OCI-LY1 (cell line): Measurements from ENCODE around the gene RHOB.

Experiments
- H2AFZ ChIP-seq: fragments of 200-600 bp; sonication (generic), shearing (Covaris generic); 2 replicates; pipeline ENCODE4 v1.6.0; 2014; ENCODE audit warnings: antibody characterized with exemption, mild to moderate bottlenecking, low read length
- H3F3A ChIP-seq: fragments of 200-600 bp; sonication (generic), shearing (Covaris generic); 2 replicates; pipeline ENCODE4 v1.6.0; 2014; ENCODE audit warnings: mild to moderate bottlenecking, antibody characterized with exemption, low read length, moderate library complexity; ENCODE audit not compliant: insufficient read depth
- H3K27ac ChIP-seq: fragments of 200-600 bp; sonication (generic); 2 replicates; pipeline ENCODE4 v1.5.1; 2014; ENCODE audit warnings: low read length, mixed run types, mild to moderate bottlenecking, low read depth; ENCODE audit not compliant: poor library complexity, severe bottlenecking
- H3K27me3 ChIP-seq: fragments of 200-600 bp; sonication (generic); 2 replicates; pipeline ENCODE4 v1.6.0; 2014; ENCODE audit warnings: antibody characterized with exemption, mild to moderate bottlenecking, low read length, moderate library complexity; ENCODE audit not compliant: insufficient read depth
- H3K36me3 ChIP-seq: fragments of 200-600 bp; sonication (generic); 2 replicates; pipeline ENCODE4 v1.6.1; 2014; ENCODE audit warnings: mild to moderate bottlenecking, antibody characterized with exemption, low read length, moderate library complexity, mixed read lengths; ENCODE audit not compliant: insufficient read depth
- H3K4me1 ChIP-seq: fragments of 200-600 bp; sonication (generic); 2 replicates; pipeline ENCODE4 v1.5.1; 2014; ENCODE audit warnings: mild to moderate bottlenecking, low read length, moderate library complexity; ENCODE audit not compliant: insufficient read depth, severe bottlenecking
- H3K4me2 ChIP-seq: fragments of 200-600 bp; sonication (generic), shearing (Covaris generic); 2 replicates; pipeline ENCODE4 v1.6.1; 2014; ENCODE audit warnings: low read length
- H3K4me3 ChIP-seq: fragments of 200-600 bp; sonication (generic); 2 replicates; pipeline ENCODE4 v1.5.1; 2014; ENCODE audit warnings: low read length, low read depth, mild to moderate bottlenecking, mixed read lengths; ENCODE audit not compliant: poor library complexity, severe bottlenecking
- H3K79me2 ChIP-seq: fragments of 200-600 bp; shearing (Covaris generic); 2 replicates; pipeline ENCODE4 v1.6.1; 2016; ENCODE audit warnings: mixed run types, low read length, mixed read lengths; ENCODE audit not compliant: insufficient read depth
- H3K9ac ChIP-seq: fragments of 200-600 bp; sonication (generic), shearing (Covaris generic); 2 replicates; pipeline ENCODE4 v1.6.1; 2014; ENCODE audit warnings: mild to moderate bottlenecking, low read length, mixed read lengths
- H3K9me2 ChIP-seq: fragments of 200-600 bp; sonication (generic), shearing (Covaris generic); 2 replicates; pipeline ENCODE4 v1.6.1; 2014; ENCODE audit warnings: low read depth, mild to moderate bottlenecking, low read length, mixed read lengths
- H3K9me3 ChIP-seq: fragments of 200-600 bp; shearing (Covaris generic); 2 replicates; pipeline ENCODE4 v1.6.1; 2014; ENCODE audit warnings: low read length, mixed read lengths
- H4K20me1 ChIP-seq: fragments of 200-600 bp; sonication (generic), shearing (Covaris generic); 2 replicates; pipeline ENCODE4 v1.6.0; 2016; ENCODE audit warnings: mild to moderate bottlenecking, low read length; ENCODE audit not compliant: insufficient read depth
- CTCF ChIP-seq: fragments of 200-600 bp; sonication (generic), shearing (Covaris generic); IDR thresholded peaks from 2 replicates; pipeline ENCODE4 v1.5.1; 2017; ENCODE audit warnings: mild to moderate bottlenecking, antibody characterized with exemption, low read length, moderate library complexity, mixed read lengths
- EZH2 ChIP-seq: fragments of 200-600 bp; sonication (generic), shearing (Covaris generic); IDR thresholded peaks from 2 replicates; pipeline ENCODE4 v1.8.0; 2017; ENCODE audit warnings: borderline replicate concordance, mixed run types, mild to moderate bottlenecking, antibody characterized with exemption, low read length, moderate library complexity, mixed read lengths

The RHOB gene

GRCh38 chr2:20451341-20451740, 4.5 kb downstream of the RHOB start:
- H3F3A ChIP-seq: no peaks in the 10 kb centered on the region
- H3K27me3 ChIP-seq: no peaks in the 10 kb centered on the region
- H3K9me3 ChIP-seq: no peaks in the 10 kb centered on the region
- no peaks in the 10 kb centered on the region for H4K20me1 ChIP-seq
- no peak overlapping the region for H3K4me3 ChIP-seq
- H3K79me2 ChIP-seq: no peaks in the 10 kb centered on the region
- H3K9ac ChIP-seq: no peak overlapping the region
- no peak for TF ChIP-seq CTCF
- no peak for TF ChIP-seq EZH2
- H2AFZ ChIP-seq: no peak overlapping the region
- no peaks in the 10 kb centered on the region for H3K36me3 ChIP-seq
- H3K4me1 ChIP-seq: peaks cover 2% of the 10 kb centered on the region
- no peak overlapping the region for H3K4me2 ChIP-seq
- H3K9me2 ChIP-seq: no peaks in the 10 kb centered on the region
- H3K27ac ChIP-seq: no peak overlapping the region

- Histone ChIP-seq H2AFZ (no peak overlapping the region), H4K20me1 (no peaks in the 10 kb centered on the region), H3K27me3 (no peaks in the 10 kb centered on the region), H3K9me3 (no peaks in the 10 kb centered on the region), H3K4me3 (no peak overlapping the region), H3K79me2 (no peaks in the 10 kb centered on the region), H3K9ac (no peak overlapping the region), H3F3A (no peaks in the 10 kb centered on the region), H3K27ac (no peak overlapping the region), H3K36me3 (no peaks in the 10 kb centered on the region), H3K4me2 (no peak overlapping the region), H3K9me2 (no peaks in the 10 kb centered on the region), H3K4me1 (no peaks in the 10 kb centered on the region)
- TF ChIP-seq EZH2 (no peak), CTCF (no peak)
Observed at GRCh38 chr2:20451761-20452499, 5.1 kb downstream of the RHOB start.

- no peak overlapping the region for H2AFZ ChIP-seq
Observed at GRCh38 chr2:20452551-20452950, 5.7 kb downstream of the RHOB start.

More at GRCh38 chr2:20452551-20452950, 5.7 kb downstream of the RHOB start:
- Histone ChIP-seq H3K36me3 (no peaks in the 10 kb centered on the region), H3K9me3 (no peaks in the 10 kb centered on the region), H3K27ac (no peak overlapping the region), H3K79me2 (no peaks in the 10 kb centered on the region), H3K9ac (no peak overlapping the region), H3K4me2 (no peak overlapping the region), H3K27me3 (no peaks in the 10 kb centered on the region), H3K4me3 (no peak overlapping the region), H4K20me1 (no peaks in the 10 kb centered on the region), H3K9me2 (no peaks in the 10 kb centered on the region), H3F3A (no peaks in the 10 kb centered on the region), H3K4me1 (no peaks in the 10 kb centered on the region)
- TF ChIP-seq EZH2 (no peak), CTCF (no peak)
